Hepatocyte (in vitro differentiated cells): Measurements from ENCODE around the gene RPE65.

Experiments
- EZH2 ChIP-seq: fragments of 200-600 bp; sonication (generic); IDR thresholded peaks from 2 replicates; pipeline ENCODE4 v1.6.1; 2016; ENCODE audit warnings: antibody characterized with exemption, mild to moderate bottlenecking, borderline replicate concordance
- TF ChIP-seq, protein P1 (sequence below): fragments of 200-600 bp; sonication (generic); IDR thresholded peaks from 2 replicates; pipeline ENCODE4 v1.5.1; 2016; ENCODE audit warnings: antibody characterized with exemption, mild to moderate bottlenecking; ENCODE audit not compliant: poor library complexity

DNA sequence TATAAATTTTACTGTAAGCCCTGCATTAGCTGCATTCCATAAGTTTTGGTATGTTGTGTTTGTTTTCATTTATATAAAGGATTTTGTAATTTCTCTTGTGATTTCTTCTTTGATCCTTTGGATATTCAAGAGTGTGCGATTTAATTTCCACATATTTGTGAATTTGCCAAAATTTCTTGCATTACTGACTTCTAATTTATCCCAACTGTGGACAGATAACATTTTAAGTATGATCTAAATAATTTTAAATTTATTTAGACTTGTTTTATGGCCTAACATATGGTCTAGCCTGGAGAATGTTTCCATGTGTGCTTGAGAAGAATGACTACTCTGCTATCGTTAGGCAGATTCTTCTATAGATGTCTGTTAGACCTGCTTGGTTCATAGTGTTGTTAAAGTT, 23.2 kb downstream of the RPE65 start:
- TF ChIP-seq, protein P1, sequence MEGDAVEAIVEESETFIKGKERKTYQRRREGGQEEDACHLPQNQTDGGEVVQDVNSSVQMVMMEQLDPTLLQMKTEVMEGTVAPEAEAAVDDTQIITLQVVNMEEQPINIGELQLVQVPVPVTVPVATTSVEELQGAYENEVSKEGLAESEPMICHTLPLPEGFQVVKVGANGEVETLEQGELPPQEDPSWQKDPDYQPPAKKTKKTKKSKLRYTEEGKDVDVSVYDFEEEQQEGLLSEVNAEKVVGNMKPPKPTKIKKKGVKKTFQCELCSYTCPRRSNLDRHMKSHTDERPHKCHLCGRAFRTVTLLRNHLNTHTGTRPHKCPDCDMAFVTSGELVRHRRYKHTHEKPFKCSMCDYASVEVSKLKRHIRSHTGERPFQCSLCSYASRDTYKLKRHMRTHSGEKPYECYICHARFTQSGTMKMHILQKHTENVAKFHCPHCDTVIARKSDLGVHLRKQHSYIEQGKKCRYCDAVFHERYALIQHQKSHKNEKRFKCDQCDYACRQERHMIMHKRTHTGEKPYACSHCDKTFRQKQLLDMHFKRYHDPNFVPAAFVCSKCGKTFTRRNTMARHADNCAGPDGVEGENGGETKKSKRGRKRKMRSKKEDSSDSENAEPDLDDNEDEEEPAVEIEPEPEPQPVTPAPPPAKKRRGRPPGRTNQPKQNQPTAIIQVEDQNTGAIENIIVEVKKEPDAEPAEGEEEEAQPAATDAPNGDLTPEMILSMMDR, result no peak
- no peak for TF ChIP-seq EZH2
